Thoracic aorta (tissue), 2 donors: Measurements from ENCODE around the gene SLC9A3. TPM values are rescaled to one million over a fixed set of nuclear protein-coding genes. Genes with fewer than 3 reads are reported as not detected.

Experiments used
- ATAC-seq: fragments of 150-250 bp; one replicate; pipeline ENCODE4 v1.8.0; 2017; ENCODE audit warnings: low read depth; ENCODE audit not compliant: insufficient number of reproducible peaks, low FRiP score
- DNase-seq: peaks from one replicate; pipeline ENCODE4 v3.0.0-alpha.2; 2020; ENCODE audit warnings: low spot score
- H3K27ac ChIP-seq, 2 donors: fragments of 200-600 bp; sonication (generic); 1 replicate in 1 of 2; 2 replicates in 1 of 2; pipeline ENCODE4 v1.5.1; 2016; ENCODE audit warnings: mild to moderate bottlenecking in 2 of 2, moderate library complexity in 2 of 2
- H3K27me3 ChIP-seq: fragments of 200-600 bp; sonication (generic); replicated peaks from 2 replicates; pipeline ENCODE4 v1.6.0; 2016; ENCODE audit warnings: mild to moderate bottlenecking; ENCODE audit not compliant: insufficient read depth
- H3K36me3 ChIP-seq: fragments of 200-600 bp; sonication (generic); one replicate; pipeline ENCODE4 v1.5.1; 2016
- H3K4me1 ChIP-seq, 2 donors: fragments of 200-600 bp; sonication (generic); 1 replicate in 1 of 2; 2 replicates in 1 of 2; pipeline versions ENCODE4 v1.5.1 to v1.6.0; 2016; ENCODE audit warnings: low read depth in 2 of 2, mild to moderate bottlenecking in 1 of 2; ENCODE audit not compliant: control insufficient read depth in 1 of 2
- H3K4me3 ChIP-seq: fragments of 200-600 bp; sonication (generic); 2 replicates; pipeline ENCODE4 v1.5.1; 2016; ENCODE audit warnings: mild to moderate bottlenecking
- H3K9me3 ChIP-seq: fragments of 200-600 bp; sonication (generic); 2 replicates; pipeline ENCODE4 v1.5.1; 2016
- total RNA-seq, 2 donors: library from RNA; depleted of rRNA; stranded (reverse); fragments of >200 nt; gene quantifications; one replicate each; pipeline versions ENCODE4 v1.1.0 to v1.2.3, GENCODE V29; 2016
- TF ChIP-seq, protein P1 (sequence below): fragments of 200-600 bp; sonication (generic); IDR thresholded peaks from one replicate; pipeline ENCODE4 v1.5.1; 2019; ENCODE audit warnings: antibody characterized with exemption

The SLC9A3 gene
- 1 to 10 TPM; 1.6 to 1.8 TPM for total RNA-seq

DNA sequence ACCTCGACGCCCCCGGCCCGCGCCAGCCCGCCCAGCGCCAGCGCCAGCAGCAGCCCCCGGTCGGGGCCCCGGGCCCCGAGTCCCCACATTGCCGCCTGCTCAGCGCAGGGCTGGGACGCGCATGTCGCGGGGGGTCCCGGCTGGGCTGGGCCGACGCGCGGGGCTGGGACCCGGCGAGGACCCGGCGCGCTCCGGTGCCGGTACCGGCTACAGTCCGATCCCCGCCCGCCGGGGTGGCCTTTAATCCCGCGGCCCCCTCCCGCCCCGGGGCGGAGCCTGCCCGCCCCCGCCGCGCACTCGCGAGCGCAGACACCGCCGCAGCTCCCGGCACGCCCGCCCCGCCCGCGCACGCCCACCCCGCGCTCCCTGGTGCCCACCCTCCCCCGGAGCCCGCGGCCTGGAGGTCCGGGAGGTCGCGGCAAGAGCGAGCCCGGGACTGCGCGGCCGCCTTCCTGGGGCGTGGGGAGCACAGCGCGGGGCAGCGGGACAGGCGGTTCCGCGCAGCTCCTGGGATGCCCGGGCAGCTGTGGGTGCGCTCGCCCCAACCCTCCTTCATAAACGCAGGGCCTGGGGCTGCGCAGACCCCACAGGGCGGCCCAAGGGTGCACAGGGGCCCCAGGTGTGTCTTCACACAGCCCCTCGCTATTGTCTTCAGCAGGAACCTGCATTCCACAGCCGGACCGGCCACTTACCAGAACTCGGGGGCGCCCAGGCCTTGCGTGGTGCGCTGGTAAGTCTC, at the start of gene SLC9A3:
Gene SLC9A3 (minus strand): TSS at position 216 of the 739 bp plus-strand sequence.
- H3K27ac ChIP-seq = no peak within 1 kb of the TSS
- DNase-seq (no peak), ATAC-seq (no peak)
- no peaks in the 10 kb centered on the region for H3K36me3 ChIP-seq
- no peaks in the 10 kb centered on the region for H3K27me3 ChIP-seq
- H3K9me3 ChIP-seq = no peaks in the 10 kb centered on the region
- no peak within 1 kb of the TSS for H3K4me3 ChIP-seq
- TF ChIP-seq, protein P1, sequence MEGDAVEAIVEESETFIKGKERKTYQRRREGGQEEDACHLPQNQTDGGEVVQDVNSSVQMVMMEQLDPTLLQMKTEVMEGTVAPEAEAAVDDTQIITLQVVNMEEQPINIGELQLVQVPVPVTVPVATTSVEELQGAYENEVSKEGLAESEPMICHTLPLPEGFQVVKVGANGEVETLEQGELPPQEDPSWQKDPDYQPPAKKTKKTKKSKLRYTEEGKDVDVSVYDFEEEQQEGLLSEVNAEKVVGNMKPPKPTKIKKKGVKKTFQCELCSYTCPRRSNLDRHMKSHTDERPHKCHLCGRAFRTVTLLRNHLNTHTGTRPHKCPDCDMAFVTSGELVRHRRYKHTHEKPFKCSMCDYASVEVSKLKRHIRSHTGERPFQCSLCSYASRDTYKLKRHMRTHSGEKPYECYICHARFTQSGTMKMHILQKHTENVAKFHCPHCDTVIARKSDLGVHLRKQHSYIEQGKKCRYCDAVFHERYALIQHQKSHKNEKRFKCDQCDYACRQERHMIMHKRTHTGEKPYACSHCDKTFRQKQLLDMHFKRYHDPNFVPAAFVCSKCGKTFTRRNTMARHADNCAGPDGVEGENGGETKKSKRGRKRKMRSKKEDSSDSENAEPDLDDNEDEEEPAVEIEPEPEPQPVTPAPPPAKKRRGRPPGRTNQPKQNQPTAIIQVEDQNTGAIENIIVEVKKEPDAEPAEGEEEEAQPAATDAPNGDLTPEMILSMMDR = no peak
- H3K4me1 ChIP-seq = peaks cover 0 to 16% of the 10 kb centered on the region in 2 donors

DNA sequence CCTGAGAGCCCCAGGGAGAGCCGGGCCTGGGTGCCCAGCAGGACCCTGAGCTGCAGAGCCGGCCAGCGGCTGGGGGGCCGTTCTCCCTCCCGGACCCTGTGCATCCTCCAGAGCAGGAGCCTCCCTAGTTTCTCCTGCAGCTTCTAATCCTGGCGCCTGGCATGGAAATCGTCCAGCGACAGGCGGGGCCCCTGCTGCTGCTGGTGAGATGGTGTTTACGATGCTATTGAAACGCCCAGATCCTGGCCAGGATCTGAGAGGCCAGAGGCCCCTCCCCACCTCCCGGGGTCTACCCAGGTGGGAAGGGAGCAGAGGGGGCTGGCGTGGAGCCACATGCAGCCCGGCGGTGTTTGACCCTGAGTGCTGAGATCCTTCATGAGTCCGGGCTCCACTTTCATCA, 49.7 kb upstream of the SLC9A3 start:
- Histone ChIP-seq H3K4me3 (no peak overlapping the region), H3K27ac (no peak overlapping the region), H3K4me1 (no peaks in the 10 kb centered on the region), H3K9me3 (peaks cover 8% of the 10 kb centered on the region), H3K27me3 (no peaks in the 10 kb centered on the region), H3K36me3 (no peaks in the 10 kb centered on the region)
- TF ChIP-seq, protein P1 = no peak
- ATAC-seq (no peak), DNase-seq (no peak)

DNA sequence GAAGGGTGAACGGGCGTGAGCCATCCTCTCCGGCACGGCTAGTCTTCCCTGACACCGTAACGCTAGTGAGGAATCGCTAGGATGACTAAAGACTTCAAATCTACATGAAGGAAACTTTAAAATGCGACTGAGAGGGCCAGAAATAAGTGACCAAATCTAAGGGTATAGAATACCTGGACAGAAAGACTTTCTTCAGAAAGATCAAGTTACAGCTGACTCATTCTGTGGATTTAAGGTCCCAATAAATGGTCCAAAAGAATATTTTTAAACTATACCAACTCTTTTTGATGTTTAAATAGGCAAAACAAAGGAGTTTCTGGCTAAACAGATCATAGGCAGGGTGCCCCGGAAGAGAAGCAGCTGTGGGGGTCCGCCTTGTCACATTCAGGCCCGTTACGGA, 49.0 kb upstream of the SLC9A3 start:
- DNase-seq (no peak), ATAC-seq (no peak)
- Histone ChIP-seq H3K27ac (no peak overlapping the region), H3K4me1 (no peaks in the 10 kb centered on the region), H3K36me3 (no peaks in the 10 kb centered on the region), H3K4me3 (no peak overlapping the region), H3K27me3 (no peaks in the 10 kb centered on the region), H3K9me3 (peaks cover 8% of the 10 kb centered on the region)
- TF ChIP-seq, protein P1 = no peak

DNA sequence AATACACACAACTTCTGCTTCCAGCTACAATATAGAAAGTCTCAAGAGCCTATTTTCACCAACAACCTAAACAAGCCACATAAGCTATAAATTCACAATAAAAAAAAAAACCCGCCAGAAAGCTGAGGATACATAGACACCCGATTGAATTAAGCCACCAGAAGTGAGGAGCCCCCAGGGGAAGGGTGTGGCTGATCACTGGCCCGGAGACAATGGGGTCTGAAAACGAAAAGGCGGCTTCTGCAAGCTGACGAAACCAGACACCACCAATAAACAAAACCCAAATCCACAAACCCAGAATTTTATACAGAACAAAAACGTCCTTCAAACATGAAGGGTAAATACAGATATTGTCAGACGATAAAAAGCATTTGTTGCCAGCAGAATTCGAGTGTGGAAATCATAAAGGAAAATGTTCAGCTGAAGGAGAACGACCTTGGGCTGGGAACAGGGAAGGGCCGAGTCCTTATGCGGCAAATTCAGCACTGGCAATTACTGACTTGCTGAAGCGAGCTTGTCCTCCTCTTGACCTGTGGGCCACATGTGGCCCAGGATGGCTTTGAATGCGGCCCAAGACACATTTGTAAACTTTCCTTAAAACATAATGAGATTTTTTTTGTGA, 48.3 kb upstream of the SLC9A3 start:
- Histone ChIP-seq H3K4me3 (no peak overlapping the region), H3K36me3 (no peaks in the 10 kb centered on the region), H3K27me3 (no peaks in the 10 kb centered on the region), H3K9me3 (peaks cover 8% of the 10 kb centered on the region), H3K27ac (no peak overlapping the region), H3K4me1 (no peaks in the 10 kb centered on the region)
- TF ChIP-seq, protein P1 = no peak
- ATAC-seq (no peak), DNase-seq (no peak)

DNA sequence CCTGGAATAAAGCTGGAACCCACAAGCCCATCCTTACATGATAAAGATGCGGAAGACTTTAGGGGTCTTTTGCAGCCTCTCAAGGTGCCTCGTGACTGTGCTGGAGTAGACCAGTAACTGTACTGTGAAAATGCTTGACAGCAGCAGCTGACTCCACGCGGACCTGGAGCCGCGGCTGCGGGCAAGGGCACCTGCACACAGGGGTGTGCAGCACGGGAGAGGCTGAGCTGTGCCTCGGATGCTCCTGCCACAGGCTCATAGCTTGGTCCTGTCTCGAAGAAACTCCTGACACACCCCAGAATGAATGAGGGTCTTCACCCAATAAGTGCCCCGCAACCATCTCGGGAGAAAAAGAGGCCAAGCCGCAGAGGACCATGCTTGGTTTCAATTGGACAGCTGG, 47.5 kb upstream of the SLC9A3 start:
- DNase-seq = no peak
- Histone ChIP-seq H3K4me3 (no peak overlapping the region), H3K36me3 (no peaks in the 10 kb centered on the region), H3K4me1 (no peaks in the 10 kb centered on the region), H3K27me3 (no peaks in the 10 kb centered on the region), H3K9me3 (peaks cover 3% of the 10 kb centered on the region), H3K27ac (no peak overlapping the region)
- no peak for ATAC-seq
- TF ChIP-seq, protein P1 = no peak
